Measurements from ENCODE around the gene ANKRD66. TPM values are rescaled to one million over a fixed set of nuclear protein-coding genes. Genes with fewer than 3 reads are reported as not detected.

ANKRD66 gene
- total RNA-seq, 2 experiments from 2014 or later, result not detected

DNA sequence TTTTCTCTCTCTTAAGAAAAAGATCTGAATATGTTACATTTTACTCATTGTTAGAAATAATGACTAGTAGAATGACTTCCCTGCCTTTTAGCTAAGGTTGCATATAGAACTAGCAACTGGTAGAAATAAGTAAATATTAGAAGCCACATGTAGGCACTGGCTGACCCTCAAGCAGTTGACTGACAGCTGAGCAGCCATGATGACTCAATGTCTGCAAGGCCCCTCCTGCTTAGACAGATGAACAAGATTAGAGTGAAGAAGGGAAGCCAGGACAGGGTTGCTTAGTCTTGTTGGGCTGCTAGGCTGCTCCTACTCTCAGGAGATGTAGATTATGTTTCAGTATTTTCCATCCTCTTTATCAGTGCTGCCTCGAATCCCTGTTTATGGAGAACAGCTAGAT lies 52.9 kb downstream of the ANKRD66 start:
- H3K27me3 Mint-ChIP-seq, result peaks cover 24% of the 10 kb centered on the region
- intact Hi-C loops (cut with DNase I, micrococcal nuclease), result no loop called here
- Histone ChIP-seq H3K27ac (ENCODE audit: low read depth in 1 of 2, low read length in 2 of 2) (no peak overlapping the region), H3K9me3 (ENCODE audit: control insufficient read depth in 1 of 2, insufficient read depth in 1 of 2, low read length in 2 of 2) (no peaks in the 10 kb centered on the region), H3K27me3 (ENCODE audit: control insufficient read depth in 1 of 2, insufficient read depth in 2 of 2, low read length in 2 of 2) (no peaks in the 10 kb centered on the region), H3K4me3 (ENCODE audit: low read length) (no peak overlapping the region), H3K4me1 (ENCODE audit: insufficient read depth, low read length) (no peaks in the 10 kb centered on the region), H3K36me3 (ENCODE audit: insufficient read depth, low read length) (no peaks in the 10 kb centered on the region)
- ATAC-seq (ENCODE audit: poor library complexity), result no peak
- H3K27ac Mint-ChIP-seq, result no peak overlapping the region
- ChIA-PET POLR2A (no interaction called here), CTCF (no interaction called here)
- H3K4me3 Mint-ChIP-seq, result no peak overlapping the region
- TF ChIP-seq CTCF (IDR thresholded peaks at IDR 0.05), result no peak
- no peak for DNase-seq
- no peaks in the 10 kb centered on the region for H3K4me1 Mint-ChIP-seq (ENCODE audit: low read depth)
- H3K36me3 Mint-ChIP-seq (ENCODE audit: low read depth), result no peaks in the 10 kb centered on the region
- no peaks in the 10 kb centered on the region for H3K9me3 Mint-ChIP-seq

GRCh38 chr6:46808806-46809205 lies 62.1 kb downstream of the ANKRD66 start:
- H3K36me3 Mint-ChIP-seq (ENCODE audit: low read depth), result no peaks in the 10 kb centered on the region

More at GRCh38 chr6:46808806-46809205, 62.1 kb downstream of the ANKRD66 start:
- ChIA-PET POLR2A (no interaction called here), CTCF (no interaction called here)
- Histone ChIP-seq H3K27ac (ENCODE audit: low read depth in 1 of 2, low read length in 2 of 2) (no peak overlapping the region), H3K4me1 (ENCODE audit: insufficient read depth, low read length) (no peaks in the 10 kb centered on the region), H3K4me3 (ENCODE audit: low read length) (no peak overlapping the region), H3K9me3 (ENCODE audit: control insufficient read depth in 1 of 2, insufficient read depth in 1 of 2, low read length in 2 of 2) (no peaks in the 10 kb centered on the region), H3K36me3 (ENCODE audit: insufficient read depth, low read length) (no peaks in the 10 kb centered on the region), H3K27me3 (ENCODE audit: control insufficient read depth in 1 of 2, insufficient read depth in 2 of 2, low read length in 2 of 2) (peaks cover 0 to 28% of the 10 kb centered on the region in 2 experiments)
- intact Hi-C loops (cut with DNase I, micrococcal nuclease), result no loop called here
- no peak overlapping the region for H3K27ac Mint-ChIP-seq
- H3K4me1 Mint-ChIP-seq (ENCODE audit: low read depth), result no peaks in the 10 kb centered on the region
- ATAC-seq (ENCODE audit: poor library complexity) (no peak), DNase-seq (no peak)
- TF ChIP-seq CTCF (IDR thresholded peaks at IDR 0.05), result no peak
- peaks cover 70% of the 10 kb centered on the region for H3K27me3 Mint-ChIP-seq
- no peaks in the 10 kb centered on the region for H3K9me3 Mint-ChIP-seq
- no peak overlapping the region for H3K4me3 Mint-ChIP-seq

Other genes starting within 250 kb of the ANKRD66 start
- gene CYP39A1, start 94.1 kb upstream of the ANKRD66 start, total RNA-seq, result not detected
- gene SLC25A27, start 94.0 kb upstream of the ANKRD66 start, total RNA-seq, result 1 to 10 TPM; 1.2 to 1.5 TPM
- gene TDRD6, start 59.0 kb upstream of the ANKRD66 start, total RNA-seq, result not detected
- not detected for gene PLA2G7, start 11.6 kb upstream of the ANKRD66 start, total RNA-seq
- not detected for gene MEP1A, start 46.5 kb downstream of the ANKRD66 start, total RNA-seq
- gene ADGRF5, start 175.0 kb downstream of the ANKRD66 start, total RNA-seq, result not detected

Data from CD4-positive, alpha-beta T cell (primary cell).